ENCODE measurements around the gene ANXA11.
"Not testable (repeated sequence)": the region's sequence is repeated elsewhere in the genome, so short reads cannot be mapped to it uniquely, and the experiment has no call there.

The ANXA11 gene

DNA sequence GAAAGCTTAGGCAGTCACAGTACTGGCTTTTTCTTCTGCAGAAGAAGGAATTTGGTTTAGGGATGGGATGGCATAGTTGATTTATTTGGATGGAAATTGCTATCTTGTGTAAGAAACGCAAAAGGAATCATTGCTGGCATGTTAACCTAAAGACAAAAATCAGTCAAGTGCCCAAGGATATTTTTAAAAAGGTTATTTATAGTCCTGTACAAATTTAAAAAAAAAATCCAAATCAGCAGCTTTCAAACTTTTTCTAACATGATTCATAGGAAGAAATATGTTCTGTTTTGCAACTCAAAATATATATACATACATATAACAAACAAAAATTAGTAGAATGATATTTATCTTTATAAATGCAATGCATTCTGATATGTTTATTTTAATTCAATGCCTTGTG, 28.5 kb upstream of the ANXA11 start:
- in situ Hi-C loops (cut with MboI; ENCODE audit: low pct_unique_long_range_greater_than_20kb, low sequenced_read_pairs, unreplicated experiment); DNase-seq (ENCODE audit: low spot score): not testable (repeated sequence)

DNA sequence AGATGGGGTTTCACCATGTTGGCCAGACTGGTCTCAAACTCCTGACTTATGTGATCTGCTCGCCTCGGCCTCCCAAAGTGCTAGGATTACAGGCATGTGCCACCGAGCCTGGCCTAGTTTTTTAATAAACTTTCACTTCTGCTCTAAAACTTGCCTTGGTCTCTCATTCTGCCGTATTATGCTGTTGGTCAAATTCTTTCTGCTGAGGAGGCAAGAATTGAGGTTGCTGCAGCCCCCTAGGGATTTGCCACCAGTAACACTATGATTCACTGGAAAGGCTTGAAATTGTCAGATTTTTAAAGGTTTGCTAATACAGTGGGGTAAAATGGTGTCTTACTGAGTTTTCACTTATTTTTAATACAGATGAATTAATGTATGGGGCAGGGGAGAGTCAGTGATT, 21.4 kb upstream of the ANXA11 start:
- DNase-seq (ENCODE audit: low spot score); in situ Hi-C loops (cut with MboI; ENCODE audit: low pct_unique_long_range_greater_than_20kb, low sequenced_read_pairs, unreplicated experiment): not testable (repeated sequence)

DNA sequence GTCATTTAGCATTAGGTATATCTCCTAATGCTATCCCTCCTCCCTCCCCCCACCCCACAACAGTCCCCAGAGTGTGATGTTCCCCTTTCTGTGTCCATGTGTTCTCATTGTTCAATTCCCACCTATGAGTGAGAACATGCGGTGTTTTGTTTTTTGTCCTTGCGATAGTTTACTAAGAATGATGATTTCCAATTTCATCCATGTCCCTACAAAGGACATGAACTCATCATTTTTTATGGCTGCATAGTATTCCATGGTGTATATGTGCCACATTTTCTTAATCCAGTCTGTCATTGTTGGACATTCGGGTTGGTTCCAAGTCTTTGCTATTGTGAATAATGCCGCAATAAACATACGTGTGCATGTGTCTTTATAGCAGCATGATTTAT, 17.7 kb upstream of the ANXA11 start:
- DNase-seq (ENCODE audit: low spot score); in situ Hi-C loops (cut with MboI; ENCODE audit: low pct_unique_long_range_greater_than_20kb, low sequenced_read_pairs, unreplicated experiment): not testable (repeated sequence)

- DNase-seq (ENCODE audit: low spot score); in situ Hi-C loops (cut with MboI; ENCODE audit: low pct_unique_long_range_greater_than_20kb, low sequenced_read_pairs, unreplicated experiment): not testable (repeated sequence)
Observed at GRCh38 chr10:80218878-80219277, 13.5 kb upstream of the ANXA11 start.

DNA sequence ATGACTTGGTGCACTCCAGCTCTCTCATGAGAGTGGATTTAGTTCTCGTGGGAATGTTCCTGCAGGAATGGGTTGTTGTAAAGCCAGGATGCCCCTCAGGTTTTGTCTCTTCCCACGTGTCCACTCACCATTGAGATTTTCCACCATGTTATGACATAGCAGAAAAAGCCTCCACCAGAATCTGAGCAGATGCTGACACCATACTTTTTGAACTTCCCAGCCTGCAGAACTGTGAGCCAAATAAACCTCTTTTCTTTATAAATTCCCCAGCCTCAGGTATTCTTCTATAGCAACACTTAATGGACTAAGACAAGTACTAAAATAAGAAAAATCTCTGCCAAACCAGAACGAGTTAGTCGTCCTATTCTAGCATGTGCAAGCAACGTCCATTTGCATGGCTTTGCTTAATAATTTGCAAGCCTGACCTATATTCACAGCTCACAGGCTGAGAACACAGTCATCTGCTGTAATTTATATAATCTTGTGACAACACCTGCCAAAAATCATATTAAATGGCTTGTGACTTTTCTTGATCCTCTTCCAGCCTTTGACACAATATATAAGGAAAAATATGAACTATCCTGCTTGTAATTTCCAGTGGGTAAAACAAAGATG, 9.1 kb upstream of the ANXA11 start:
- DNase-seq (ENCODE audit: low spot score); in situ Hi-C loops (cut with MboI; ENCODE audit: low pct_unique_long_range_greater_than_20kb, low sequenced_read_pairs, unreplicated experiment): not testable (repeated sequence)

- in situ Hi-C loops (cut with MboI; ENCODE audit: low pct_unique_long_range_greater_than_20kb, low sequenced_read_pairs, unreplicated experiment); DNase-seq (ENCODE audit: low spot score): not testable (repeated sequence)
Observed at GRCh38 chr10:80212535-80213115, 7.3 kb upstream of the ANXA11 start.

- TF ChIP-seq CTCF (IDR thresholded peaks at IDR 0.05; ENCODE audit: extremely low read depth, insufficient read depth, missing control alignments): no peak
- no peak for DNase-seq (ENCODE audit: low spot score)
- in situ Hi-C loops (cut with MboI; ENCODE audit: low pct_unique_long_range_greater_than_20kb, low sequenced_read_pairs, unreplicated experiment): no loop called here
Observed at GRCh38 chr10:80211786-80212185, 6.4 kb upstream of the ANXA11 start.

DNA sequence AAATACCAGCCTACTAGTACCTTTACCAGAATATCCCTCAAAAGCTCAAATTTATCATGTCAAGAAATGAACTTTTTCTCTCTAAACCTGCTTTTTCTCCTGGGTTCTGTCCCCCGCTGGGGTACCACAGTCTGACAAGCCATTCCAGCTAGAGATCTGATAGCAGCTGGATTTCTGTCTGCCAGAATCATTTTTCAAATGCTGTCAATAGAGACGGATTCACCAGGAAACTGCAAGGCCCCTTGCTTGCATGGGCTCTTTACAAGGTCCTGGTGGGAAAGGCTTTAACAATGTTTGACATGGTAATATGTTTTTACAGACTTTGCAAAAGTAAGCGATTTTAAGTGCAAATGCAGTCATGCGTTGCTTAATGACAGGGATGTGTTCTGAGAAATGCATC, 4.9 kb upstream of the ANXA11 start:
- TF ChIP-seq CTCF (IDR thresholded peaks at IDR 0.05; ENCODE audit: extremely low read depth, insufficient read depth, missing control alignments): no peak
- no peak for DNase-seq (ENCODE audit: low spot score)

DNA sequence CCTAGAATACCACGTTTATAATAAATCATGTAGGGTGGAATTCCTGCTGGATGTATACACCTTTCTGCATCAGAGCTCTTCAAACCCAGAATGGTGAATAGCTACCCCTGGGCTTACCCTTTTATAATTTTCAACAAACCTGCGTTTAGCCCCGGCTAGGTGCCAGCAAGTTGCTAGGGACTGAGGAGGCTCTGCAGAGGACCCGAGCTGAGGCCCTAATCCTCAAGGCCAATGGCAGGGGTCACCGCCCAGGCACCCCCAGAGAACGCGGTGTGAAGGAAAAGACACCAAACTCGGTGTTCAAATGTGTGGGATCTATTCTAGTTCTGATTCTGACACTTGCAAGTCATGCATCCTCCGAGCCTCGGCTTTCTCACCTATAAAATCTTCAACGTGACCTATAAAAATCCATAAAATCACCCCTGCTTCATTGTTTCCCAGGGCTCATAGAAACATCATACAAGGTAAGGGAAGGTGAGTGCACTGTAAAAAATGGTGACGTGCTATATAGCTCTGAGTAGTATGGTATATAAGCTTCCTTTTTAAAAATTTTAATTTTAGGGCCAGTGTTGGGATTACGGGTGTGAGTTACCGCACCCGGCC, 2.5 kb upstream of the ANXA11 start:
- in situ Hi-C loops (cut with MboI; ENCODE audit: low pct_unique_long_range_greater_than_20kb, low sequenced_read_pairs, unreplicated experiment): no loop called here
- no peak for DNase-seq (ENCODE audit: low spot score)

More for the DNA sequence above, 4.9 kb upstream of the ANXA11 start:
- in situ Hi-C loops (cut with MboI; ENCODE audit: low pct_unique_long_range_greater_than_20kb, low sequenced_read_pairs, unreplicated experiment): no loop called here

More for the DNA sequence above, 2.5 kb upstream of the ANXA11 start:
- TF ChIP-seq CTCF (IDR thresholded peaks at IDR 0.05; ENCODE audit: extremely low read depth, insufficient read depth, missing control alignments): no peak

Measured in GM13977 (cell line).